NT2/D1 (cell line): Measurements from ENCODE around the gene NAT9.
A peak's percentile ranks its signal among the peaks of the same experiment; 100 is the strongest.

Experiments
- DNase-seq: peaks from one replicate; pipeline ENCODE4 v3.0.0-alpha.2; 2011; ENCODE audit warnings: low read depth, low spot score
- H3K27me3 ChIP-seq: 2 replicates; pipeline ENCODE4 v1.6.0; 2011; ENCODE audit warnings: mild to moderate bottlenecking; ENCODE audit not compliant: insufficient read length, insufficient read depth
- H3K36me3 ChIP-seq: 2 replicates; pipeline ENCODE4 v1.6.1; 2011; ENCODE audit warnings: mild to moderate bottlenecking, low read length, mixed read lengths; ENCODE audit not compliant: insufficient read depth, insufficient read length
- H3K4me1 ChIP-seq: 2 replicates; pipeline ENCODE4 v1.5.1; 2011; ENCODE audit not compliant: insufficient read depth, insufficient read length
- H3K4me3 ChIP-seq: 2 replicates; pipeline ENCODE4 v1.5.1; 2011; ENCODE audit warnings: low read depth; ENCODE audit not compliant: insufficient read length
- H3K9ac ChIP-seq: 2 replicates; pipeline ENCODE4 v1.6.0; 2011; ENCODE audit warnings: low read depth; ENCODE audit not compliant: insufficient read length
- H3K9me3 ChIP-seq: 2 replicates; pipeline ENCODE4 v1.5.1; 2011; ENCODE audit warnings: mild to moderate bottlenecking, low read length; ENCODE audit not compliant: insufficient read depth
- SUZ12 ChIP-seq: IDR thresholded peaks from 2 replicates; pipeline ENCODE4 v1.6.1; 2011; ENCODE audit not compliant: insufficient read length, insufficient read depth; ENCODE audit errors: extremely low read depth
- YY1 ChIP-seq: IDR thresholded peaks from 2 replicates; pipeline ENCODE4 v1.6.1; 2011; ENCODE audit not compliant: insufficient read length, insufficient read depth
- ZNF274 ChIP-seq: IDR thresholded peaks from 2 replicates; pipeline ENCODE4 v1.6.1; 2011; ENCODE audit warnings: mild to moderate bottlenecking, low read depth, low read length

NAT9 gene

DNA sequence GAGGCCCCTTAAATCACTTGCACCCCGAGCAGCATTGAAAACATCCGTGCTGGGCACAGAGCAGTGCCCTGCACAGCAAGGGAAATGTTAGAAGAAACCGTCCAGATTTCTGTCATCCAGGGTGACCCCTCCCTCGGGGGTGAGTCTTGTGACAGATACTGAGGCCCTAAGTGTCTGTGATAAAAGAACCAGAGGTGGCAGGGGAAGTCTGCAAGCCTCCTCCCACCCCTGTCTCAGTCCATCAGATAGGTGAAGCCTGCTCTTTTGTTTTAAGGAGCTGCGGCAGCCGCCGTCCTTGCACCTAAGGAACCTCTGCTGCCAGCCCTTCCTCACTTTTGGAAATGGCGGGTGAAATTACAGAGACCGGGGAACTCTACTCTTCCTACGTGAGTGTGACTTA, 845 bp upstream of the NAT9 start:
- TF ChIP-seq SUZ12 (no peak), ZNF274 (no peak), YY1 (no peak)
- no peak for DNase-seq
- H3K27me3 ChIP-seq = no peaks in the 10 kb centered on the region
- H3K36me3 ChIP-seq = peaks cover 58% of the 10 kb centered on the region
- peak overlapping the region; percentile 93 for H3K9ac ChIP-seq
- peak overlapping the region; percentile 89 for H3K4me3 ChIP-seq
- H3K9me3 ChIP-seq = no peaks in the 10 kb centered on the region
- H3K4me1 ChIP-seq = no peaks in the 10 kb centered on the region

DNA sequence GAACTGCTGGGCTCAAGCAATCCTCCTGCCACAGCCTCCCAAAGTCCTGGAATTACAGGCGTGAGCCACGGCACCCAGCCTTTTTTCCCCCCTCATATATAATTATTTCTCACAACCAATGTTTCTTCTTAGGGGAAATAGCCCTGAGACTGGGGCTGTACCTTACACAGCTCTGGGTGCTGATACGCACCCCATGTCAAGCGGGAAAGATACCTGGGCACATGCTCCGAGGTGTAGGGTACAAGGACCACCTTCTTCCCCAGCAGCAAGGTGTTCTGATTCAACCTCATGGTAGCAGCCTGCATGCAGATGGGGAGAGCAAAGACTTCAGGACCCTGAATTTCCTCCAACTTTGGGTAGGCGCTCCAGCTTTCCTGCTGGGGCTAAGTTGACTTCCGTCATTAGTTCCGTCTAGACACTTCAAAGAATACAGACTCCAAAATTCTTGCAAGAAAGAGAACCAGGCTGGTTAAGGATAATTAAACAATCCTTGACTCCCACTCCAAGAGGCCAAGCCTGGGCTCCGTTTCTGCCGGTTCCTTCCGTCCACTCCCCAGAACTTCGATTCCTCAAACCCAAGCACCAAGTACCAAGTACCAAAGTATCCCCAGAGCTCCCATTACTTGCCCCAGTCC, 619 bp downstream of the NAT9 start:
- TF ChIP-seq SUZ12 (no peak), YY1 (no peak), ZNF274 (no peak)
- no peak for DNase-seq
- Histone ChIP-seq H3K27me3 (no peaks in the 10 kb centered on the region), H3K4me1 (no peaks in the 10 kb centered on the region), H3K9me3 (no peaks in the 10 kb centered on the region), H3K36me3 (peaks cover 58% of the 10 kb centered on the region), H3K9ac (peak overlapping the region; percentile 89), H3K4me3 (peak overlapping the region; percentile 94)

GRCh38 chr17:74773871-74774286, 2.3 kb downstream of the NAT9 start:
- peaks cover 57% of the 10 kb centered on the region for H3K36me3 ChIP-seq
- no peak overlapping the region for H3K9ac ChIP-seq
- TF ChIP-seq YY1 = no peak
- TF ChIP-seq SUZ12 = no peak
- no peak for TF ChIP-seq ZNF274
- no peak for DNase-seq
- H3K9me3 ChIP-seq = no peaks in the 10 kb centered on the region
- H3K4me1 ChIP-seq = no peaks in the 10 kb centered on the region
- no peak overlapping the region for H3K4me3 ChIP-seq
- H3K27me3 ChIP-seq = no peaks in the 10 kb centered on the region

GRCh38 chr17:74773414-74773813, 2.7 kb downstream of the NAT9 start:
- Histone ChIP-seq H3K27me3 (no peaks in the 10 kb centered on the region), H3K9me3 (no peaks in the 10 kb centered on the region), H3K36me3 (peaks cover 60% of the 10 kb centered on the region), H3K9ac (no peak overlapping the region), H3K4me3 (no peak overlapping the region), H3K4me1 (no peaks in the 10 kb centered on the region)
- DNase-seq = no peak
- TF ChIP-seq ZNF274 (no peak), YY1 (no peak), SUZ12 (no peak)

DNA sequence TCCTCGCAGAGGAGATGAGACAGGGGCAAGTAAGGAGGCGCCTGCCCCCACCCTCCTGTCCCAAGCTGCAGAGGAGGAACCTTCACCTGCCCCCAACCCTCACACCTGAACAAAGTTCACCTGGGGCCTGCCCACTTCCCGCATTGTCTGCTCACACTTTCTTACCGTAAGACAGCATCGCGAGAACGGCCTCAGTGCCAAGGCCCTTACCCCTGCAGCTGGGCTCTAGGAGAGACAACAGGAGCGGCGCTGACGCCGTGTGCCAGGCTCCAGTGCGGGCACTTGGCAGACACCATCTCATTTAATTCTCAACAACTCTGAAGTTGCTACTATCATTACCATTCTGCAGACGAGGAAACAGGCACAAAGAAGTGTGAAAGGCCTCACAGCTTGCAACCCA, 4.1 kb downstream of the NAT9 start:
- TF ChIP-seq SUZ12 = no peak
- no peak for TF ChIP-seq YY1
- no peak for TF ChIP-seq ZNF274
- Histone ChIP-seq H3K4me3 (no peak overlapping the region), H3K36me3 (peaks cover 62% of the 10 kb centered on the region)

DNA sequence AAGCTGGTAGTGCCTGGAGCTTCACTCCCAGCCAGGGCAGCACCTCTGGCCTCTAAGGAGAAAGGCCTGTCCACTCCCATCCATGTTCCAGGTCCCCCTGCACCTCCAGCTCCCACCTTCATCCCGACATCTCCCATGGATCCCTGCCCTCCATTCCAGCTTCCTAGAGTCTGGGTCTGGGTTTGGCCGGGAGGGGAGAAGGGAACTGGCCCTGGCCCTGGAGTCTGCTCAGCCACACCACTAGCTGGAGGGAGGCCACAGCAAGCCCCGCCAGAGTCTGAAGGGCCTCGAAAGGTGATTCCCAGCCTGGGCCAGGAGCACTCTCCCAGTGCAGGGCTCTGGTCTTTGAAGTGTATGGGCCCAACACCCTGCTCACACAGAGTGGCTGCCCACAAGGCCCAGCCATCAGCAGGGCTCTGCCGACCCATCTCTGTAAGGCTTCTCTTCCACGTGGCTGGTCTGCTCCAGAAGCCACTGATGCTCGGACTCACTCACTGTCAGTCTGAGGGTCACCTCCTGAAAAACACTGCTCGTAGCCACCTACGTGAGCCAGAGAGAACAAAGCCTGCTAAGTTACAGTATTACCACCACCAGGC, 4.7 kb downstream of the NAT9 start:
- Histone ChIP-seq H3K27me3 (no peaks in the 10 kb centered on the region), H3K9ac (no peak overlapping the region), H3K4me1 (no peaks in the 10 kb centered on the region), H3K36me3 (peaks cover 68% of the 10 kb centered on the region), H3K4me3 (no peak overlapping the region), H3K9me3 (no peaks in the 10 kb centered on the region)
- no peak for DNase-seq
- TF ChIP-seq ZNF274 = no peak
- TF ChIP-seq YY1 = no peak
- TF ChIP-seq SUZ12 = no peak

More for the DNA sequence above, 4.1 kb downstream of the NAT9 start:
- DNase-seq = no peak
- Histone ChIP-seq H3K27me3 (no peaks in the 10 kb centered on the region), H3K4me1 (no peaks in the 10 kb centered on the region), H3K9ac (no peak overlapping the region), H3K9me3 (no peaks in the 10 kb centered on the region)

DNA sequence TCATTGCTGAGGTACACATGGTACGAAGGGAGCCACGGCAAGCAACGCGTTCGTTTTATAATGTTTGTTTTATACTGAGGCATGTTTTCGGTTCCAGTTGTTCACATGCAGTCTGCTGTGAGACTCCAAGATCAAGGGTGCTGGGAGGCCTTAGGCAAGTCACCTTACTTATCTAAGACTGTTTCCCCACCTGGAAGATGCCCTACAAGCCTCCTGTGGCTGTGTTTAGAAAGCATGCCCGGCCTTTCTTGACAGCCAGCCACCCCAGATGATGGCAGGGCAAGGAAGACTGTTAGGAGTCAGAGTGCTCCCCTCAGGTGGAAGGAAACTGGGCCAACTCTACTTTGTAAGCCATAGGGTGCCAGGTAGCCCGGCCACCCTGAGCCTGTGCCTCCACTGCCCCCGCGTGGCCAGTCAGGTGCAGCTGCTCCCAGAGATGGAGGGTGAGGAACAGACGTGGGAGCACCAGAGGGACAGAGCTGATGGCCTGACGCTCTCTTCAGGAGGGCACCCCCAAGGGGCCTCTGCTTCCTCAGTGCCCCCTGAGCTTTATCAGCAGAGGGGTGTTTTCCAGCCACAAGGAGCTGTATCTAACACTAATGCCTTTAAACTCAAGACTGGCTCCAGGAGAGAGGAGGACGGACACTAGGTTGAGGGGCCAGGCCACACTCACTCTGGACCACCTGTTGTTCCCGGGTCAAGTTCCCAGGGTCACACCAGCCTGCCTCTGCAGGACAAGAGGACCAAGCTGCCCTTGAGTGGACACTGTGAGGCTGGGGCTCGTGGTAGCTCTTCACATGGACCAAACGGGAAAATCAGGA, 5.4 kb downstream of the NAT9 start:
- no peak for TF ChIP-seq SUZ12
- no peak for TF ChIP-seq ZNF274
- no peak for TF ChIP-seq YY1
- Histone ChIP-seq H3K9ac (no peak overlapping the region), H3K36me3 (peaks cover 70% of the 10 kb centered on the region), H3K4me3 (no peak overlapping the region), H3K4me1 (no peaks in the 10 kb centered on the region), H3K27me3 (no peaks in the 10 kb centered on the region), H3K9me3 (no peaks in the 10 kb centered on the region)
- no peak for DNase-seq
